CD14-positive monocyte (primary cell): ENCODE measurements around the gene UBE3D. TPM values are rescaled to one million over a fixed set of nuclear protein-coding genes. Genes with fewer than 3 reads are reported as not detected.
"Not testable (repeated sequence)": the region's sequence is repeated elsewhere in the genome, so short reads cannot be mapped to it uniquely, and the experiment has no call there.

Source experiments
- DNase-seq, 3 donors: peaks; one replicate each; pipeline ENCODE4 v3.0.0-alpha.2; 2011 to 2022
- H2AFZ ChIP-seq: 2 replicates; pipeline ENCODE4 v1.6.0; 2012; ENCODE audit warnings: mild to moderate bottlenecking, low read depth, low read length, inconsistent platforms; ENCODE audit not compliant: insufficient read depth, poor library complexity, severe bottlenecking
- H3K27ac ChIP-seq, 2 donors: 1 replicate in 1 of 2; 2 replicates in 1 of 2; pipeline ENCODE4 v1.5.1; 2012 to 2013; ENCODE audit warnings: low read length in 2 of 2, control low read depth in 1 of 2, inconsistent platforms in 1 of 2, low read depth in 1 of 2, mild to moderate bottlenecking in 1 of 2
- H3K27me3 ChIP-seq, 2 donors: one replicate each; pipeline versions ENCODE4 v1.6.0 to v1.6.1; 2011 to 2013; ENCODE audit warnings: low read length in 2 of 2; ENCODE audit not compliant: control insufficient read depth in 2 of 2, insufficient read depth in 2 of 2
- H3K36me3 ChIP-seq, 2 donors: replicated peaks in 1 of 2; 1 replicate in 1 of 2; 2 replicates in 1 of 2; pipeline versions ENCODE4 v1.5.1 to v1.6.1; 2012 to 2013; ENCODE audit warnings: low read length in 2 of 2, control low read depth in 1 of 2, inconsistent platforms in 1 of 2, mild to moderate bottlenecking in 1 of 2; ENCODE audit not compliant: insufficient read depth in 2 of 2, control insufficient read depth in 1 of 2
- H3K4me1 ChIP-seq, 2 donors: 1 replicate in 1 of 2; 2 replicates in 1 of 2; pipeline versions ENCODE4 v1.5.1 to v1.6.1; 2012 to 2013; ENCODE audit warnings: low read length in 2 of 2, control low read depth in 1 of 2, inconsistent platforms in 1 of 2, mild to moderate bottlenecking in 1 of 2, moderate library complexity in 1 of 2; ENCODE audit not compliant: insufficient read depth in 2 of 2, control insufficient read depth in 1 of 2
- H3K4me2 ChIP-seq: replicated peaks from 2 replicates; pipeline ENCODE3; 2012; ENCODE audit warnings: low read length, moderate library complexity, mild to moderate bottlenecking; ENCODE audit not compliant: poor library complexity, severe bottlenecking; ENCODE audit errors: extremely low read depth
- H3K4me3 ChIP-seq, 3 experiments: fragments of 200-600 bp in 1 of 3; sonication (generic) in 1 of 3; replicated peaks in 1 of 3; 1 replicate in 2 of 3; 2 replicates in 1 of 3; pipeline ENCODE4 v1.5.1; 2011 to 2013; ENCODE audit warnings: low read length in 3 of 3, mild to moderate bottlenecking in 3 of 3, control low read depth in 2 of 3, low read depth in 2 of 3, inconsistent platforms in 1 of 3, moderate library complexity in 1 of 3
- H3K79me2 ChIP-seq: 2 replicates; pipeline ENCODE4 v1.6.0; 2012; ENCODE audit warnings: mild to moderate bottlenecking, control low read depth, inconsistent platforms, low read length, moderate library complexity; ENCODE audit not compliant: insufficient read depth
- H3K9ac ChIP-seq: 2 replicates; pipeline ENCODE4 v1.6.0; 2017; ENCODE audit warnings: low read length, mild to moderate bottlenecking; ENCODE audit not compliant: insufficient read depth, poor library complexity, severe bottlenecking
- H3K9me3 ChIP-seq, 2 donors: replicated peaks in 1 of 2; 1 replicate in 1 of 2; 2 replicates in 1 of 2; pipeline versions ENCODE4 v1.5.1 to v1.6.1; 2012 to 2013; ENCODE audit warnings: low read length in 2 of 2, control low read depth in 1 of 2; ENCODE audit not compliant: control insufficient read depth in 1 of 2, insufficient read depth in 1 of 2
- H4K20me1 ChIP-seq: 2 replicates; pipeline ENCODE4 v1.6.0; 2012; ENCODE audit warnings: mild to moderate bottlenecking, low read length, control low read depth, moderate library complexity; ENCODE audit not compliant: insufficient read depth
- H3K27ac Mint-ChIP-seq, 7 donors: one replicate each; pipeline ENCODE4 v1.8.0; 2020; ENCODE audit warnings: mild to moderate bottlenecking in 7 of 7, mixed read lengths in 7 of 7, moderate library complexity in 6 of 7, inconsistent platforms in 2 of 7
- H3K27me3 Mint-ChIP-seq, 3 donors: one replicate each; pipeline ENCODE4 v1.8.0; 2021 to 2022; ENCODE audit warnings: low read depth in 3 of 3, mild to moderate bottlenecking in 3 of 3, mixed read lengths in 3 of 3, moderate library complexity in 3 of 3, inconsistent platforms in 1 of 3
- H3K36me3 Mint-ChIP-seq, 2 donors: one replicate each; pipeline ENCODE4 v1.8.0; 2020; ENCODE audit warnings: mixed read lengths in 2 of 2, inconsistent platforms in 1 of 2, mild to moderate bottlenecking in 1 of 2
- H3K4me1 Mint-ChIP-seq: one replicate; pipeline ENCODE4 v1.8.0; 2020; ENCODE audit warnings: mild to moderate bottlenecking, mixed read lengths
- H3K4me3 Mint-ChIP-seq, 2 donors: one replicate each; pipeline ENCODE4 v1.8.0; 2020; ENCODE audit warnings: mild to moderate bottlenecking in 2 of 2, mixed read lengths in 2 of 2, moderate library complexity in 1 of 2
- H3K9me3 Mint-ChIP-seq, 7 donors: one replicate each; pipeline ENCODE4 v1.8.0; 2020 to 2022; ENCODE audit warnings: mixed read lengths in 7 of 7, mild to moderate bottlenecking in 6 of 7, moderate library complexity in 6 of 7, inconsistent platforms in 2 of 7
- CTCF ChIP-seq: fragments of 200-600 bp; IDR thresholded peaks from one replicate; pipeline ENCODE4 v1.8.0; 2022; ENCODE audit warnings: antibody characterized with exemption, mild to moderate bottlenecking
- WGBS: methylation state at CpG from one replicate; pipeline ENCODE4 v1.1.5; 2013; ENCODE audit warnings: missing lambda C conversion rate; ENCODE audit not compliant: insufficient coverage; 5-methylcytosine and 5-hydroxymethylcytosine counted together
- intact Hi-C, 2 donors: fragments of 100-400 bp; cut with micrococcal nuclease; formaldehyde crosslinking; loops; one replicate each; pipeline versions ENCODE4 v1.15.0 to v1.15.1; 2023
- polyA plus RNA-seq, 3 donors: library from polyadenylated mRNA; depleted of rRNA in 1 of 3; unstranded in 2 of 3; stranded (reverse) in 1 of 3; fragments of 300-500 nt in 2 of 3; fragments of >200 nt in 1 of 3; fragmentation: Illumina TruSeq in 2 of 3; gene quantifications; 1 replicate in 2 of 3; 2 replicates in 1 of 3; pipeline ENCODE4 v1.2.3, GENCODE V29; 2012 to 2021

UBE3D gene
- polyA plus RNA-seq, 3 donors = 0.61 to 1.7 (median 1.1) TPM

GRCh38 chr6:82852904-82853303, 212.7 kb downstream of the UBE3D start:
- H3K9ac ChIP-seq, H3K79me2 ChIP-seq, DNase-seq, H3K4me1 Mint-ChIP-seq, H3K4me3 Mint-ChIP-seq, H4K20me1 ChIP-seq, H3K27me3 ChIP-seq, H3K9me3 ChIP-seq, H3K27ac ChIP-seq, H3K27ac Mint-ChIP-seq, H2AFZ ChIP-seq, H3K4me1 ChIP-seq, H3K27me3 Mint-ChIP-seq, H3K4me2 ChIP-seq, H3K4me3 ChIP-seq, H3K36me3 Mint-ChIP-seq, intact Hi-C loops, H3K36me3 ChIP-seq: not testable (repeated sequence)
- peaks cover 3 to 19% (median 12%) of the 10 kb centered on the region in 7 donors for H3K9me3 Mint-ChIP-seq
- WGBS = 90% methylated on average over 2 of the region's 3 CpGs

- Mint-ChIP-seq H3K9me3 (peaks cover 0 to 10% (median 3%) of the 10 kb centered on the region in 7 donors), H3K36me3 (no peaks in the 10 kb centered on the region), H3K27ac (no peak overlapping the region), H3K27me3 (no peaks in the 10 kb centered on the region), H3K4me3 (no peak overlapping the region), H3K4me1 (no peaks in the 10 kb centered on the region)
- Histone ChIP-seq H3K27ac (no peak overlapping the region), H4K20me1 (no peaks in the 10 kb centered on the region), H2AFZ (no peak overlapping the region), H3K36me3 (no peaks in the 10 kb centered on the region), H3K4me2 (no peak overlapping the region), H3K9ac (no peak overlapping the region), H3K4me3 (no peak overlapping the region), H3K9me3 (peaks cover 0 to 10% of the 10 kb centered on the region in 2 donors), H3K27me3 (no peaks in the 10 kb centered on the region), H3K4me1 (no peaks in the 10 kb centered on the region), H3K79me2 (no peaks in the 10 kb centered on the region)
- no peak for DNase-seq
- no peak for TF ChIP-seq CTCF
- intact Hi-C loops = no loop called here
Observed at GRCh38 chr6:82843291-82843885, 222.3 kb downstream of the UBE3D start.
